ENCODE results near the gene FNDC3B.

Gene FNDC3B

GRCh38 chr3:172407872-172408271 is 368.5 kb downstream of the FNDC3B start:
- H3K27me3 ChIP-seq (ENCODE audit: insufficient read depth, low read length) = no peaks in the 10 kb centered on the region
- no peak overlapping the region for H2AFZ ChIP-seq (ENCODE audit: low read length)
- no peak overlapping the region for H3K4me3 ChIP-seq (ENCODE audit: low read depth, low read length, poor library complexity, severe bottlenecking)
- H3K79me2 ChIP-seq (ENCODE audit: insufficient read depth, low read length) = no peaks in the 10 kb centered on the region
- H3K9me3 ChIP-seq (ENCODE audit: low read length) = no peaks in the 10 kb centered on the region
- no peak overlapping the region for H3K4me2 ChIP-seq (ENCODE audit: low read length)
- no peaks in the 10 kb centered on the region for H4K20me1 ChIP-seq (ENCODE audit: insufficient read depth, low read length)
- H3K4me1 ChIP-seq (ENCODE audit: insufficient read depth, low read length, severe bottlenecking) = no peaks in the 10 kb centered on the region
- H3K36me3 ChIP-seq (ENCODE audit: insufficient read depth, low read length) = no peaks in the 10 kb centered on the region
- no peaks in the 10 kb centered on the region for H3K9me2 ChIP-seq (ENCODE audit: low read depth, low read length)
- H3K27ac ChIP-seq (ENCODE audit: low read depth, low read length, poor library complexity, severe bottlenecking) = no peak overlapping the region
- no peaks in the 10 kb centered on the region for H3F3A ChIP-seq (ENCODE audit: insufficient read depth, low read length)
- no peak for TF ChIP-seq EZH2 (IDR thresholded peaks at IDR 0.05; ENCODE audit: borderline replicate concordance, low read length)
- no peak for TF ChIP-seq CTCF (IDR thresholded peaks at IDR 0.05; ENCODE audit: low read length)
- no peak overlapping the region for H3K9ac ChIP-seq (ENCODE audit: low read length)

DNA sequence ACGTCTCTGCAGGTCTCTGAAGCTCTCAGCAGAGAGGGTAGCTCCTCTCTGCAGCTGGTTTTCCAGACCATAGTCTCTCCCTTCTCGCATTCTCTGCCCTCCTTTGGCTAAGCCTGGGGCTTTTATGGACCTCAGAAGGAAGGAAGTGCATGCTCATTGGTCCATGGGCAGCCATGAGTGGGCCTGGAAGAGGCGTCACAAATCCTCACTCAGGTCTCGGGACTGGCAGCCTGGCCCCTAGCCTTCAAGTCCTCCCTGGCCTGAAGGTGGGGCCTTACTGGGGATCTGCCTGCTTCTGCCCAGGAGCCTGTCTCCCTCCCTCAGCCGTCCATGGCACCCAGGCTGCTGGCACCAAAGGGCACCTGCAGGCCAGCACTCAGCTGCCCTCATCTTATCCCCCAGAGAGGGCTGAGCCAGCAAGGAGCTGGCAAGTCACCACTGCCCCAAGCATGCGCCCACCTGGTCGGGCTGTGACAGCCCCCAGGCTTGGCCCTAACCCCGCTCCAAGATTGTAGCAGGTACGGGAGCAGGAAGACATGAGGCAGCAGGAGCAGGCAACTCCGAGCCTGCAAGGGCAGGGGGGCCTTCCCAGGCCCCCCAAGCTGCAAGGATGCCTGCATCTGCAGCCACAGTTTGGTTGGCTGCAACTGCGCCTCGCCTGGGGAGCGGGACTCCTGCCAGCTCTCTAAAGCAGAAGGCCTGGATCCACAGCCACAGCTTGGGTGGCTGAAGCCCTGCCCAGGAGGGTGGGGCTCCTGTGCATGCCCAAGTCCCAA is 371.5 kb downstream of the FNDC3B start:
- no peak for TF ChIP-seq CTCF (IDR thresholded peaks at IDR 0.05; ENCODE audit: low read length)
- no peak for TF ChIP-seq EZH2 (IDR thresholded peaks at IDR 0.05; ENCODE audit: borderline replicate concordance, low read length)
- H3K9ac ChIP-seq (ENCODE audit: low read length) = no peak overlapping the region
- no peaks in the 10 kb centered on the region for H4K20me1 ChIP-seq (ENCODE audit: insufficient read depth, low read length)
- no peak overlapping the region for H3K4me3 ChIP-seq (ENCODE audit: low read depth, low read length, poor library complexity, severe bottlenecking)
- no peak overlapping the region for H2AFZ ChIP-seq (ENCODE audit: low read length)
- no peaks in the 10 kb centered on the region for H3F3A ChIP-seq (ENCODE audit: insufficient read depth, low read length)
- H3K27me3 ChIP-seq (ENCODE audit: insufficient read depth, low read length) = no peaks in the 10 kb centered on the region
- H3K4me1 ChIP-seq (ENCODE audit: insufficient read depth, low read length, severe bottlenecking) = no peaks in the 10 kb centered on the region
- H3K4me2 ChIP-seq (ENCODE audit: low read length) = no peak overlapping the region
- H3K79me2 ChIP-seq (ENCODE audit: insufficient read depth, low read length) = no peaks in the 10 kb centered on the region
- no peaks in the 10 kb centered on the region for H3K9me3 ChIP-seq (ENCODE audit: low read length)
- no peaks in the 10 kb centered on the region for H3K9me2 ChIP-seq (ENCODE audit: low read depth, low read length)
- H3K36me3 ChIP-seq (ENCODE audit: insufficient read depth, low read length) = no peaks in the 10 kb centered on the region
- H3K27ac ChIP-seq (ENCODE audit: low read depth, low read length, poor library complexity, severe bottlenecking) = no peak overlapping the region

DNA sequence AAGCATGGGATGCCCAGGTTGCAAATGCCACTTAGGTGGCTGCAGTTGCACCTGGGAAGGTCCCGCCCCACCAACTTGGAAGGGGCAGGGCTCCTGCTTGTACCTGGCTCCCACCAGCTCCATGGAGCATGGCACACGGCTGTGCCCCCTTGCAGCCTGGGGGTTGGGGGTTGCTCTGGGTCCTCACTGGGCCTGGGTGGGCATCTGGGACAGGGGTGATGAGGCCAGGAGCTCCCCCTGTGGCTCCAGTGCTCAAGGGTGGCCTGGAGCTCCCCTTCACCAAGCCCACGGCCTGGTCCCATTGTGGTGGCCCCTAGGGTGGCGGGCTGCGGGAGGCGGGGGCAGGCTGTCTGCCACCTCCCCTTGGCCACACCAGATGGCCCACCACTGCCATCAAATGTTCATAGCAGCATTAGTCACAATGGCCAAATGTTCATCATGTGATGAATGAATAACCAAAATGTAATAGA is 372.1 kb downstream of the FNDC3B start:
- Histone ChIP-seq H3K27ac (ENCODE audit: low read depth, low read length, poor library complexity, severe bottlenecking) (no peak overlapping the region), H3F3A (ENCODE audit: insufficient read depth, low read length) (no peaks in the 10 kb centered on the region), H3K79me2 (ENCODE audit: insufficient read depth, low read length) (no peaks in the 10 kb centered on the region), H3K27me3 (ENCODE audit: insufficient read depth, low read length) (no peaks in the 10 kb centered on the region), H3K4me2 (ENCODE audit: low read length) (no peak overlapping the region), H3K4me1 (ENCODE audit: insufficient read depth, low read length, severe bottlenecking) (no peaks in the 10 kb centered on the region), H3K4me3 (ENCODE audit: low read depth, low read length, poor library complexity, severe bottlenecking) (no peak overlapping the region), H4K20me1 (ENCODE audit: insufficient read depth, low read length) (no peaks in the 10 kb centered on the region), H3K36me3 (ENCODE audit: insufficient read depth, low read length) (no peaks in the 10 kb centered on the region), H2AFZ (ENCODE audit: low read length) (no peak overlapping the region), H3K9me2 (ENCODE audit: low read depth, low read length) (no peaks in the 10 kb centered on the region), H3K9me3 (ENCODE audit: low read length) (no peaks in the 10 kb centered on the region), H3K9ac (ENCODE audit: low read length) (no peak overlapping the region)
- no peak for TF ChIP-seq EZH2 (IDR thresholded peaks at IDR 0.05; ENCODE audit: borderline replicate concordance, low read length)
- TF ChIP-seq CTCF (IDR thresholded peaks at IDR 0.05; ENCODE audit: low read length) = no peak

All from OCI-LY1 (cell line).